Transverse colon (tissue), 4 donors: ENCODE results near the gene PHOSPHO2.

Source experiments
- CTCF ChIP-seq, 5 experiments: fragments of 200-600 bp in 3 of 5; fragments of 450-650 bp in 2 of 5; sonication (generic) in 3 of 5; IDR thresholded peaks; 1 replicate in 2 of 5; 2 replicates in 3 of 5; pipeline ENCODE4 v1.5.1; 2016 to 2017; ENCODE audit warnings: antibody characterized with exemption in 5 of 5, inconsistent platforms in 3 of 5, mild to moderate bottlenecking in 2 of 5, moderate library complexity in 1 of 5
- EP300 ChIP-seq: sonication (generic); formaldehyde crosslinking; IDR thresholded peaks from one replicate; pipeline ENCODE4 v1.6.1; 2017; ENCODE audit warnings: antibody characterized with exemption, low read depth
- POLR2A ChIP-seq: fragments of 450-650 bp; IDR thresholded peaks from one replicate; pipeline ENCODE4 v1.6.1; 2016; ENCODE audit warnings: antibody characterized with exemption, mild to moderate bottlenecking, moderate library complexity
- POLR2AphosphoS5 ChIP-seq, 3 donors: sonication (generic); formaldehyde crosslinking; IDR thresholded peaks; one replicate each; pipeline ENCODE4 v1.6.1; 2016; ENCODE audit warnings: antibody characterized with exemption in 3 of 3

GRCh38 chr2:169732075-169732474 lies 37.8 kb downstream of the PHOSPHO2 start:
- no peak for TF ChIP-seq CTCF (IDR thresholded peaks at IDR 0.05)
- TF ChIP-seq POLR2AphosphoS5 (IDR thresholded peaks at IDR 0.05): no peak
- no peak for TF ChIP-seq POLR2A
- no peak for TF ChIP-seq EP300
